ENCODE results near the gene ZFR.

DNA sequence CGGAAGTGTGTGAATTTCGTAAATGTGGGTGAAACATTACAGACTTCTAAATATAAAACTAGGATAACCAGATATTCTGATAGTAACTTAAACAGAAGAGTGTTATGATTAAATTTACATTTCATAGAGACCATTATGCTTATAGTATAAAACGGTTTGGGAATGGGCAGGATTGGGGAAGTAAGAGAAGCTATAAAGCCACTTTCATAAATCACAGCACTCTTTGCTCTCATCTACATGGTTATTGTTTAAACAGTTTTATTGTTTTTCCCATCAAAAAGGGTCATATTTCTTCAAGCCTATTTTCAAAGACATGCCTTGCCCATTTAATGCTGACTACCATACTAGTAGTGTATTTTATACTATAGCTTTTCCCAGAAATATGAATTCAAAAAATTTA lies 9.2 kb downstream of the ZFR start:
- TF ChIP-seq, protein P1, sequence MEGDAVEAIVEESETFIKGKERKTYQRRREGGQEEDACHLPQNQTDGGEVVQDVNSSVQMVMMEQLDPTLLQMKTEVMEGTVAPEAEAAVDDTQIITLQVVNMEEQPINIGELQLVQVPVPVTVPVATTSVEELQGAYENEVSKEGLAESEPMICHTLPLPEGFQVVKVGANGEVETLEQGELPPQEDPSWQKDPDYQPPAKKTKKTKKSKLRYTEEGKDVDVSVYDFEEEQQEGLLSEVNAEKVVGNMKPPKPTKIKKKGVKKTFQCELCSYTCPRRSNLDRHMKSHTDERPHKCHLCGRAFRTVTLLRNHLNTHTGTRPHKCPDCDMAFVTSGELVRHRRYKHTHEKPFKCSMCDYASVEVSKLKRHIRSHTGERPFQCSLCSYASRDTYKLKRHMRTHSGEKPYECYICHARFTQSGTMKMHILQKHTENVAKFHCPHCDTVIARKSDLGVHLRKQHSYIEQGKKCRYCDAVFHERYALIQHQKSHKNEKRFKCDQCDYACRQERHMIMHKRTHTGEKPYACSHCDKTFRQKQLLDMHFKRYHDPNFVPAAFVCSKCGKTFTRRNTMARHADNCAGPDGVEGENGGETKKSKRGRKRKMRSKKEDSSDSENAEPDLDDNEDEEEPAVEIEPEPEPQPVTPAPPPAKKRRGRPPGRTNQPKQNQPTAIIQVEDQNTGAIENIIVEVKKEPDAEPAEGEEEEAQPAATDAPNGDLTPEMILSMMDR (IDR thresholded peaks at IDR 0.05; ENCODE audit: poor library complexity) = no peak
- TF ChIP-seq EZH2 (IDR thresholded peaks at IDR 0.05; ENCODE audit: borderline replicate concordance) = no peak
- TF ChIP-seq EZH2phosphoT487 (IDR thresholded peaks at IDR 0.05; ENCODE audit: low read depth, severe bottlenecking, unreplicated experiment) = no peak
